Measurements from ENCODE around the gene CHID1. TPM values are rescaled to one million over a fixed set of nuclear protein-coding genes. Genes with fewer than 3 reads are reported as not detected.

The CHID1 gene
- total RNA-seq, 1 donor from 2014 or later, result 17.5 TPM

- peak in 1 of 2 donors; percentile 59 for DNase-seq (ENCODE audit: low spot score in 2 of 2)
- FAIRE-seq, result no peak
These were observed 650 bp upstream of the CHID1 start for GRCh38 chr11:911031-911889.

GRCh38 chr11:910044-910588, 494 bp downstream of the CHID1 start:
- FAIRE-seq (no peak), DNase-seq (ENCODE audit: low spot score in 2 of 2) (no peak)

DNA sequence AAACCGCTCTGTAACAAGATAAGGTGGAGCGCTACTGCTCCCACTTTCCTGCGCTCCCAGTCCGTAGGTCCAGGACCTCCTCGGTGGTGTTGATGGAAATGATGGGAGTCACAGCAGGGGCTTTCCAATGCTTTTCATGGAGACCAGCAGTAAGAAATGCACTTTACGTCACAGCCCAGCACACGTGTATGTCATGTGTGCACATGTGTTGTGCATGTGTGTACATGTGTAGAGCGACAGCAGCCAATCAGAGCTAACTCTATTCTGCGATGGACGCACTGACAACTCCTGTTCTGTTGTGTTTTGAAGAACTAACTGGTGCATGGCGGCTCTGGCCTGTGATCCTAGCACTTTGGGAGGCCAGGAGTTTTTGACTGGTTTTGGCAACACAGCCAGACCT, 1.2 kb downstream of the CHID1 start:
- FAIRE-seq, result no peak
- DNase-seq (ENCODE audit: low spot score in 2 of 2), result no peak

DNA sequence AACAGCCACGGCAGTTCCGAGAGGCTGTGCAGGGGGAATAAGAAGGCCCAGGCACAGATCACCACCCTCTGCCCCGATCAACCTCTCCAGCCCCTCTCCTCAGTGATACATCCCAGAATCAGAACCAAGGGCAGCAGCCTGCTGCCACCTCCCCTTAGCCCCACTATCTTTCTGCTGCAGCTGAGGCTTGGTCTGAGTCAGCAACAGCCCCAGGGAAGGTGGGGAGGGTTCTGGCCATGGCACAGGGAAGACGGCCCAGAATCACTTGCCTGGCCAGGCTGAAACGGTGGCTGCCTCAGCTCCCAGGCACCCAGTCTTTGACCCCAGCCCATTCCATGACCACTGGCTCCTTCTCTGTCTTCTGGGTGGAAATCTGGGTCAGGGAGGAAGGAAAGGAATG, 2.3 kb downstream of the CHID1 start:
- DNase-seq (ENCODE audit: low spot score in 2 of 2) (no peak), FAIRE-seq (no peak)

DNA sequence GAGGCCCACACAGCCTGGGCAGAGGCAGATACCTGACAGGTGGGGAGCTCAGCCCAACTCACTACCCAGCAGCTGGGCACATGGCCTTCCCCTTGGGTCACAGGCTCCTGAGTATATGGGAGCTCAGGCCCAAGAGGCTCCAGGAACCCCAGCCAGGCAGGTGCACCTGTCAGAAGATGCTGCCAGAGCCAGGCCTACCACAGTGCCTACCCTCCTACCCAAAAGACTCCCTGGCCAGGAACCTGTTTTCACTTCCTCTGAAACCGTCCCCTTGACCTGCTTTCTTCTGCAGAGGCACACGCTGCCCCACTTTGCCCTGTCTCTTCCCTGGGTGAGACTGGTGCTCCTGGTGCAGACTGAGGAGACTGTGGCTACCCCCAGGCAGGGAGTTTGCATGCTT, 2.9 kb downstream of the CHID1 start:
- FAIRE-seq, result no peak

GRCh38 chr11:905952-906351, 4.7 kb downstream of the CHID1 start:
- FAIRE-seq (no peak), DNase-seq (ENCODE audit: low spot score in 2 of 2) (no peak)

More for the DNA sequence above, 2.9 kb downstream of the CHID1 start:
- DNase-seq (ENCODE audit: low spot score in 2 of 2), result no peak

- no peak for FAIRE-seq
- DNase-seq (ENCODE audit: low spot score in 2 of 2), result no peak
These were observed 6.2 kb downstream of the CHID1 start for GRCh38 chr11:904380-904779.

GRCh38 chr11:901452-902061, 9.1 kb downstream of the CHID1 start:
- FAIRE-seq, result no peak
- no peak for DNase-seq (ENCODE audit: low spot score in 2 of 2)

DNA sequence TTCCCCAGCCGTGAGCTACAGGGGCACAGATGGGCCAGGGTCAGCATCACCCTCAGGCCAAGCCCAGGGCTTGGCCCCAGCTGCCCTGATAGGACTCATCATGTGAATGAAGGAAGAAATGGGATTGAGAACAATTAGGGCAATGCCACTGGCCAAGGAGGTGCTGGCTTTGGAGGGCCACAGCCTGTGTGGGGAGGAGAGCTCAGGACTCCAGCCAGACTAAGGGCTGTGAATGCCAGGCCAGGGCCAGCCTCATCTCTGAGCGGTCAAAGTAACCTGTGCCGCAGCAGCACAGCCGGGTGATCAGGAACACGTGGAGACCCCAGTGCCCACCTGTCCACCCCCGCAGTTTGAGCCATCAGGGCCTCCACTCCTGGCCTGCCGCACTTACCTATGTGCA, 10.1 kb downstream of the CHID1 start:
- no peak for FAIRE-seq
- no peak for DNase-seq (ENCODE audit: low spot score in 2 of 2)

DNA sequence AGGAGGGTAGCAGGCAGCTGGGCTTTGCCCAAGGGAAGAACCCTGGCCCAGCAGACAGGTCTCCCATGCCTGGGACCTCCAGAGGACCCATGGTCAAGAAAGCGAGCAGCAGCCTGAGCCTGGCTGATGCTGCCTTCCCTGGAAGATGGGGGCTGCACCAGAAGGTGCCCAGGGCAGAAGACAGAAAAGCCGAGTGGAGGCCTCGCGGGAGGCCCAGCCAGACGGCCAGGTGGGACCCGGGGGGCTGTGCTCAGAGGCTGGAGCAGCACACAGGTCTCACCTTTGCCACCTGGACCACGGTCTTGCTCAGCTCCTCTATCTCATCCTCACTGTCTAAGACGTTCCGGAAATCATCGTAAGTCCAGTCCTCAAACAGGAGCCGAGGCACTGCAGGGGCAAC, 10.9 kb downstream of the CHID1 start:
- FAIRE-seq, result no peak
- no peak for DNase-seq (ENCODE audit: low spot score in 2 of 2)

DNA sequence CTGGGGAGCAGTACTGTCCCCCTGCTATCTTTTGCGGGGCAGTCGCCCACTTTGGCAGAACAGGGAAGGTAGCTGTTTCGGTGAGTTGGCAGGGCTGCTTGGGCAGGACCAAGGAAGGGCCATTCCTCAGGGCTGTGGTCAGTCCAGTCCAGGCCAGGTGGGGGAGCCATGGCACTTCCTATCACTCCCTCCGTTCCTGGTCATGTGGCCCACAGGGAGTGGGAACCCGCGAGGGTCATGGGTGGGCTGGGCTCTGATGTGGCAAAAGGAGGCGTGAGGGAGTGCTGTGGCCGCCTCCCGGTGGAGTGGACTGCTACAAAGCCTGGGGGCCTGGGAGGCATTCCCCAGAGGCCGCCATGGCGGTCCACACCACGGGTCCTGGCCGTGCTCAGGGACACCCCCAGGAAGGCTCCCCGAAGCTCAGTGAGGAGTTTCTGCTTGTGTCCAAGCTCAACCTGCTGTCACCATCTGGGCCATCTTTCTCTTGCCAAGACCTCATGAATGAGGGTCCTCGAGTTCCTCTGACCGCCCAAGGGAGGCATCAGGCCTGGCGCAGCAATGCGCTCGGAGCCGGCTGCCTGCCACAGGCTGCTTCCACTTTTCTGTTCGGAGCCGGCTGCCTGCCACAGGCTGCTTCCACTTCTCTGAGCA, 11.9 kb downstream of the CHID1 start:
- DNase-seq (ENCODE audit: low spot score in 2 of 2) (no peak), FAIRE-seq (no peak)

GRCh38 chr11:898143-898511, 12.5 kb downstream of the CHID1 start:
- no peak for DNase-seq (ENCODE audit: low spot score in 2 of 2)
- no peak for FAIRE-seq

- DNase-seq (ENCODE audit: low spot score in 2 of 2) (no peak), FAIRE-seq (no peak)
These were observed 13.1 kb downstream of the CHID1 start for GRCh38 chr11:897253-898142.

DNA sequence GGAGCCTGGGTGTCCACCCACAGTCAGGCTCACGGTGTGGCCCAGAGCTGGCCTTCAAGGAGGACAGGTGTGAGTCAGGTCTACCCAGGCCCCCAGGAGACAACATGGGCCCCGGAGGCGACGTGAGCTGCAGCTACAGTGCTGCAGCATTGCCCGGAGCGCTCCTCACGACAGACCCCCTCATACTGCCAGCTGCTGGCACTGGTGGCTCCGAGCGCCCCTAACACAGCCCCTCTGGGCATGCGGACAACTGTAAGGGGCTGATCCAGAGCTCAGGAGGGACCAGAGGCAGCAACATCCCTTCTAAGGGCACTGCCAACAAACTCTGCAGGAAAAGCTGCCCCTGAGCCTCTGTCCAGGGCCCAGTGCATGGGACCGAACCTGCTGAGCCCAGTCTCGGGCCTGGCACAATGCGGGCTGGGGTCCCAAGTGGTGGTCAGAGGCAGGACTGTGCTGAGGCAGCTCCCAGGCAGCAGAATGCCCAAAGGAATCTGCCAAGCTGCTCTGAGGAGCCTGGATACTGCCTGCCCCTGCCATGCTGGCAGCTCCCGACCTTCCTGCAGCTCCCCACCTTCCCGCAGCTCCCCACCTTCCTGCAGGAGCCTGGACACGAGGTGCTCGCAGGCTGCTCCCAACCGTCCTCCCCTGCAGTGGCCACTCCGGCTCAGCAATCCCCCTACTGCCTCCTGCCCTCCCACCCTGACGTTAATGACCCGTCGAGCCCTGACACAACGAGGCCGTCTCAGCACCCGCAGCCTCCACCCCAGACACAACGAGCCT, 15.1 kb downstream of the CHID1 start:
- FAIRE-seq (no peak), DNase-seq (ENCODE audit: low spot score in 2 of 2) (no peak)

- FAIRE-seq (no peak), DNase-seq (ENCODE audit: low spot score in 2 of 2) (no peak)
These were observed 15.9 kb downstream of the CHID1 start for GRCh38 chr11:894575-895201.

DNA sequence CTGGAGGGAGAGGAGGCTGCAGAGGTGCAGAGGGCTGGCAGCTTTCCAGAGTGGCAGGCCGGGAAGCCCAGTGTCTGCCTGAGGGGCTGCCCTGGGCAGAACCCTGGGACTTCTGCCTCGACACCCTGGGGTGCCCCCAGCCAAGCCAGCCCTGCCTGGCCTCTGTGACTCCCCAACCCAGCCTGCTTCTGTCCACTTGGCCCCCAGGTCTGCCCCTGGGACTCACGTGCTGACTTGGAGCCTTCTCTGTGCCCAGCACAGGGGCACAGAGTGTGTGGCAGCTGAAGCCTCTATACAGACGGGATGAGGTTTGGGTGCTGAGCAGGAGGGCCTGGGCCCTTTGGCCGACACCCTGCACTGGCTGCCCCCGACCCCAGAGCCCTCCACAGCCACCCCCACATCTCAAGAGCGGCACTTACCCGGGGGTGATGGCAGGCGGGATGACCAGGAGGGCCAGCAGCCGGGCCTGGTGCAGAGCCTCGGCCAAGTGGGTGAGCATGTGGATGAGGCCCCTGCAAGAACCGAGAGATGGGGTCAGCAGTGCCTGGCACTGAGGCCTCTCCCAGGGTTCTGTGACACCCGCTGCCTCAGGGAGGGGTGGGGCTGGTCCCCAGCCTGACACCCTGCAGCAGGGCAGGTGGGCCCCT, 17.5 kb downstream of the CHID1 start:
- DNase-seq (ENCODE audit: low spot score in 2 of 2), result no peak
- no peak for FAIRE-seq

DNA sequence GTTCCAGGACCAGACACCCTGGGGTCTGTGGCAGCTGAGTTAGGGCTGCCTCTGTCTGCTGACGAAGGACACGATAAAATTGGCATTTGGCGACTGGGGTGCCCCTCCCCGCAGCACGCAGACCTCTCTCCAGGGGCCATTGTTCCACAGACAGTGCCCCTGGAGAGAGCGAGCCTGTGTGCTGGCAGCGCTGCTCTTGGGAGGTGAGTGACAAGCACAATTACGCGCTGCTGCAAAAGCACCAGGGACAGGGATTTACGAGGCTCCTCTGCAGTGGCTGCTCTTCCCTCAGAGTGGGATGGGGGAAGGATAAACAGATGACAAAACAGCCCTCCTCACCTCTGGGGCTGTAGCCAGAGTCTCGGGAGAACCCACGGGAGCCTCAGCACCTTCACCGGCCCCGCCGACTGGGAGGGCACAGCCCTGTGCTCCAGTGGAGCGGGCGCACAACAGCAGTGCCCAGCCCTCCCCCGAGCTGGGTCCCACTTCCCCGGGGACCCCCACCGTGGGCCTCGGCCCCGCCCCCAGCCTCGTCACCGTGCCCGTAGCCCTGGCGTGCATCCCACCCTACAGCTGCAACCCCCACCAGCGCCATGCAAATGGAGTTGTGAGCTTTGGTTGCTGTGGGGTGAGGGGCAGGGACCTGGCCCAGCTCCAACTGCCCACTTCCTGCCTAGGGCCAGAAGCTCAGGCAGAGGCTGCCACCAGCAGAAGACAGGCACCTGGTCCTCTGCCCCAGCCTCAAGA, 19.6 kb downstream of the CHID1 start:
- DNase-seq (ENCODE audit: low spot score in 2 of 2), result no peak
- no peak for FAIRE-seq
